Subcutaneous abdominal adipose tissue (tissue), 5 donors: ENCODE measurements around the gene AP4B1.

Experiments
- H3K27ac ChIP-seq: one replicate; pipeline ENCODE4 v1.7.0; 2013; ENCODE audit warnings: low read depth, mild to moderate bottlenecking, inconsistent platforms, low read length, moderate library complexity
- H3K27me3 ChIP-seq, 5 donors: one replicate each; pipeline ENCODE4 v1.7.0; 2013; ENCODE audit warnings: low read length in 5 of 5, inconsistent platforms in 1 of 5; ENCODE audit not compliant: control insufficient read depth in 5 of 5, insufficient read depth in 4 of 5
- H3K36me3 ChIP-seq, 5 donors: one replicate each; pipeline ENCODE4 v1.7.0; 2013; ENCODE audit warnings: low read length in 5 of 5; ENCODE audit not compliant: control insufficient read depth in 5 of 5, insufficient read depth in 5 of 5
- H3K4me1 ChIP-seq, 5 donors: one replicate each; pipeline ENCODE4 v1.7.0; 2013; ENCODE audit warnings: low read length in 5 of 5, mild to moderate bottlenecking in 3 of 5, moderate library complexity in 1 of 5; ENCODE audit not compliant: control insufficient read depth in 5 of 5, insufficient read depth in 5 of 5
- H3K4me3 ChIP-seq, 5 donors: one replicate each; pipeline ENCODE4 v1.7.0; 2013; ENCODE audit warnings: low read length in 5 of 5, low read depth in 1 of 5
- H3K9ac ChIP-seq, 5 donors: one replicate each; pipeline ENCODE4 v1.7.0; 2013; ENCODE audit warnings: low read length in 5 of 5, mild to moderate bottlenecking in 4 of 5, moderate library complexity in 3 of 5
- H3K9me3 ChIP-seq, 5 donors: one replicate each; pipeline ENCODE4 v1.7.0; 2013; ENCODE audit warnings: low read length in 5 of 5; ENCODE audit not compliant: control insufficient read depth in 5 of 5
- donor health status: healthy.
- donor health status: healthy.
- donor health status: healthy.
- donor health status: healthy.
- donor health status: healthy.

The AP4B1 gene

DNA sequence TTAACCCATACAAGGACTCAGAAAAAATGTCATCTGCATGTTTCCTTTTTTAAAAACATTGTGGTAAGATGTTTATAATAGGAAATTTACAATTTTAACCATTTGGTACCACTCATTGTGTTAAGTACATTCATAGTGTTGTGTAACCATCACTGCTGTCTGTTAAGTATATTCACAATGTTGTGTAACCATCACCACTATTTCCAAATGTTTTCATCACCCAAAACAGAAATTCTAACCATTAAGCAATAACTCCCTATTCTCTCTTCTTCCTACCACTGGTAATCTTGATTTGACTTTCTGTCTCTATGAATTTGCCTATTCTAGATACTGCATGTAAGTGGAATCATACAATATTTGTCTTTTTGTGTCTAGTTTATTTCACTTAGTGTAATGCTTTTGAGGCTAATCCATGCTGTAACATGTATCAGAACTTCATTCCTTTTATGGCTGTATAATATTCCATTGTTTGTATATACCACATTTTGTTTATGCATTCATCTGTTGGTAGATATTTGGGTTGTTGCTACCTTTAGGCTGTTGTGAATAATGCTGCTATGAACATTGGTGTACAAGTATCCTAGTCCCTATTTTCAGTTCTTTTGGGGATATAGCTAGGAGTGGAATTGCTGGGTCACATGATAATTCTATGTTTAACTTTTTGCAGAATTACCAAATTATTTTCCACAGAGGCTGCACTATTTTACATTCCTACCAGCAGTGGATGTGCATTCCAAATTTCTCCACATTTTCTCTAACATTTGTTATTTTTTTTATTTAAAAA is 38.6 kb upstream of the AP4B1 start:
- Histone ChIP-seq H3K4me1 (peaks cover 0 to 34% (median 22%) of the 10 kb centered on the region in 5 donors), H3K27ac (no peak overlapping the region), H3K9me3 (no peaks in the 10 kb centered on the region), H3K36me3 (peaks cover 11 to 20% (median 13%) of the 10 kb centered on the region in 5 donors), H3K27me3 (no peaks in the 10 kb centered on the region), H3K9ac (no peak overlapping the region), H3K4me3 (no peak overlapping the region)

DNA sequence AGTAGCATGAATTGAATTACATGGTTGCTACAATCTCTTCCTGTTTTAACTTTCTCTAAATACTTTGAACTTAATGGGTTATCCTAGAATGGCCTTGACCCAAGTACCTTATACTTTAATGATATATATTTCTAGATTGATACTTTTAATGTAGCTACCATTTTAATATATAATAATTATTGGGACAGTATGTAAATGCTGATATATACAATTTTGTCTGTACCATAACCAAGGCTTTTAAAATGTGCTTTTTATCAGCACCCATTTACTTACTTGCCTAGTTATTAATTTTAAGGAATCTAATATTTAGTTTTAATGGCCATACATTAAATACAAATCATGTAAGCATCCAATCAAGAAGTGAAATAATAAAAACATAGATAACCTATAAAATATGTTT is 37.9 kb upstream of the AP4B1 start:
- H3K4me1 ChIP-seq, result peaks cover 0 to 32% (median 17%) of the 10 kb centered on the region in 5 donors
- no peaks in the 10 kb centered on the region for H3K27me3 ChIP-seq
- no peak overlapping the region for H3K27ac ChIP-seq
- no peaks in the 10 kb centered on the region for H3K9me3 ChIP-seq
- H3K9ac ChIP-seq, result no peak overlapping the region
- H3K4me3 ChIP-seq, result no peak overlapping the region
- peaks cover 11 to 20% (median 13%) of the 10 kb centered on the region in 5 donors for H3K36me3 ChIP-seq

DNA sequence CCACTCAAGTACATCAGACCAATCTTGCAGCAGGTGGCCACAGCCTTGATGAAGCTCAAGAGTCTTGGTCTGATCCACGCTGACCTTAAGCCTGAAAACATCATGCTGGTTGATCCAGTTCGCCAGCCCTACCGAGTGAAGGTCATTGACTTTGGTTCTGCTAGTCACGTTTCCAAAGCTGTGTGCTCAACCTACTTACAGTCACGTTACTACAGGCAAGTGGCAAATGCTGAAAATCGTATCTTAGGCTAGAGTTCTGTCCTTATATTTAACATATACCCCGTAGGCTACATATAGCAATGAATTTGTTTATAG is 36.6 kb upstream of the AP4B1 start:
- H3K9ac ChIP-seq, result no peak overlapping the region
- peaks cover 0 to 22% (median 8%) of the 10 kb centered on the region in 5 donors for H3K4me1 ChIP-seq
- no peaks in the 10 kb centered on the region for H3K27me3 ChIP-seq

DNA sequence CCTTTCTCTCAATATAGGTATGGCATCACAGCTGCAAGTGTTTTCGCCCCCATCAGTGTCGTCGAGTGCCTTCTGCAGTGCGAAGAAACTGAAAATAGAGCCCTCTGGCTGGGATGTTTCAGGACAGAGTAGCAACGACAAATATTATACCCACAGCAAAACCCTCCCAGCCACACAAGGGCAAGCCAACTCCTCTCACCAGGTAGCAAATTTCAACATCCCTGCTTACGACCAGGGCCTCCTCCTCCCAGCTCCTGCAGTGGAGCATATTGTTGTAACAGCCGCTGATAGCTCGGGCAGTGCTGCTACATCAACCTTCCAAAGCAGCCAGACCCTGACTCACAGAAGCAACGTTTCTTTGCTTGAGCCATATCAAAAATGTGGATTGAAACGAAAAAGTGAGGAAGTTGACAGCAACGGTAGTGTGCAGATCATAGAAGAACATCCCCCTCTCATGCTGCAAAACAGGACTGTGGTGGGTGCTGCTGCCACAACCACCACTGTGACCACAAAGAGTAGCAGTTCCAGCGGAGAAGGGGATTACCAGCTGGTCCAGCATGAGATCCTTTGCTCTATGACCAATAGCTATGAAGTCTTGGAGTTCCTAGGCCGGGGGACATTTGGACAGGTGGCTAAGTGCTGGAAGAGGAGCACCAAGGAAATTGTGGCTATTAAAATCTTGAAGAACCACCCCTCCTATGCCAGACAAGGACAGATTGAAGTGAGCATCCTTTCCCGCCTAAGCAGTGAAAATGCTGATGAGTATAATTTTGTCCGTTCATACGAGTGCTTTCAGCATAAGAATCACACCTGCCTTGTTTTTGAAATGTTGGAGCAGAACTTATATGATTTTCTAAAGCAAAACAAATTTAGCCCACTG is 36.0 kb upstream of the AP4B1 start:
- no peak overlapping the region for H3K27ac ChIP-seq
- no peaks in the 10 kb centered on the region for H3K9me3 ChIP-seq
- H3K9ac ChIP-seq, result no peak overlapping the region
- H3K27me3 ChIP-seq, result no peaks in the 10 kb centered on the region
- peaks cover 0 to 26% (median 8%) of the 10 kb centered on the region in 5 donors for H3K4me1 ChIP-seq
- no peak overlapping the region for H3K4me3 ChIP-seq
- peaks cover 11 to 20% (median 13%) of the 10 kb centered on the region in 5 donors for H3K36me3 ChIP-seq

More for the DNA sequence above, 36.6 kb upstream of the AP4B1 start:
- H3K27ac ChIP-seq, result no peak overlapping the region
- H3K36me3 ChIP-seq, result peaks cover 11 to 20% (median 13%) of the 10 kb centered on the region in 5 donors
- no peak overlapping the region for H3K4me3 ChIP-seq
- no peaks in the 10 kb centered on the region for H3K9me3 ChIP-seq

DNA sequence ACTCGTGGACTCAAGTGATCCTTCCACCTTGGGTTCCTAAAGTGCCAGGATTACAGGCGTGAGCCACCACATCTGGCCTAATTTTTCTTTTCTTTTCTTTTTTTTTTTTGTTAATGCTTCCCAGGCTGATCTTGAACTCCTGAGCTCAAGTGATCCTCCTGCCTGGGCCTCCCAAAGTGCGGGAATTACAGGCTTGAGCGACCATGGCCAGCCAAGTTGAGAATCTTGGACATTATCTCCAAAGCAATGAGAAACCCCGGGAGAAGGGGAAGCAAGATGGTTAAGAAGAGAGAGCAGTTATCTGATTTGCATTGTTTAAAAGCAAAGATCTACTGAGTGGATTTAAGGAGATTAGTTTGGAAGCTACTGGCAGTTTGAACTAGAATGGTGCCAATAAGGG is 33.6 kb upstream of the AP4B1 start:
- Histone ChIP-seq H3K27ac (no peak overlapping the region), H3K9me3 (peaks cover 0 to 3% (median 0%) of the 10 kb centered on the region in 5 donors), H3K4me3 (no peak overlapping the region), H3K36me3 (peaks cover 7 to 15% (median 13%) of the 10 kb centered on the region in 5 donors), H3K4me1 (peaks cover 0 to 34% (median 11%) of the 10 kb centered on the region in 5 donors), H3K27me3 (no peaks in the 10 kb centered on the region), H3K9ac (no peak overlapping the region)

DNA sequence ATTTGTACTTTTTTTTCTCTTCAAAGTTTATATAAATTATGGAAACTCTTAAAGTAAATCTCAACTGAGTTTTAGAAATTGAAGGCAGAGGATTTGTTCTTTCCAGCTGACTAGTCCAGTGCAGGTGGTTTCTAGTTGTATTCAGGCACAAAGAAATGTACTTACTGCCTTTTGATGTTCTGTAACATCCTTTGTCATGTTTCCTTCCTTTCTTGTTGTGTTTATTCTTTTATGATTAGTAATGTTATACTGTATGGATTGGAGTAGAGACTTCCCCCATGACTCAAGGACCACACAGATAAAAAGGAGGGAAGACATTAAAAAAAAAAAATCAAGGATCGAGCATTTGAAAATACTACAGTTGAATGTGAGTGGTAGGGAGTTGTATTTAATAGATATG is 32.5 kb upstream of the AP4B1 start:
- Histone ChIP-seq H3K27me3 (no peaks in the 10 kb centered on the region), H3K9me3 (peaks cover 0 to 3% (median 0%) of the 10 kb centered on the region in 5 donors), H3K9ac (no peak overlapping the region), H3K4me3 (no peak overlapping the region), H3K4me1 (peaks cover 0 to 44% (median 13%) of the 10 kb centered on the region in 5 donors), H3K27ac (no peak overlapping the region), H3K36me3 (peaks cover 4 to 15% (median 13%) of the 10 kb centered on the region in 5 donors)

DNA sequence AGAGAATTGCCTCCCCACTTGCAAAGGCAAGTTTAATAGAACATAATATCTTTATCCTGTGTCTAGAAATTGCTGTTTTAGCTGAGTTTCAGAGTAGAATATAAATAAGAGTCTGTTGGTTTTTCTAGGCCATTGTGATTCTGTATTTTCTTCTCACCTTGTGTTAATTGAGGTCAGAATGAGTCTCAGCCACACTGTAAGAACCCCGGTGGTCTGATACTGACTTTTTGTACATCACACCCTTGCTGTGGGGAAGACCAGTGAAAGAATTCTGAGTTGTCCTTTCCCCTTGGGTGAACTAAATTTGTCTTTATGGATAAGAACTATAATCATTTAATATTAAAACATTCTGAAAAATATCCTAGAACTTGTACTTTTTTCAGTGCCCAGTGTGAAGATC is 31.4 kb upstream of the AP4B1 start:
- no peak overlapping the region for H3K4me3 ChIP-seq
- no peak overlapping the region for H3K9ac ChIP-seq
- no peak overlapping the region for H3K27ac ChIP-seq
- peaks cover 0 to 9% (median 7%) of the 10 kb centered on the region in 5 donors for H3K36me3 ChIP-seq
- peaks cover 0 to 55% (median 24%) of the 10 kb centered on the region in 5 donors for H3K4me1 ChIP-seq
- peaks cover 0 to 3% (median 0%) of the 10 kb centered on the region in 5 donors for H3K9me3 ChIP-seq
- no peaks in the 10 kb centered on the region for H3K27me3 ChIP-seq

DNA sequence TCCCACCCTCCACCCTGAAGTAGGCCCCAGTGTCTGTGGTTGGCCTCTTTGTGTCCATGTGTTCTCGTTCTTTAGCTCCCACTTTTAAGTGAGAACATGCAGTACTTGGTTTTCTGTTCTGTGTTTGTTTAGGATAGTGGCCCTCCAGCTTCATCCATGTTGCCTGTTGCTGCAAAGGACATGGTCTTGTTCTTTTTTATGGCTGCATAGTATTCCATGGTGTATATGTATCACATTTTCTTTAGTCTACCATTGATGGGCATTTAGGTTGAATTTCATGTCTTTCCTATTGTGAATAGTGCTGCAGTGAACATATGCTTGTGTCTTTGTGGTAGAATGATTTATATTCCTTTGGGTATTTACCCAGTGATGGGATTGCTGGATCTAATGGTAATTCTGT is 30.6 kb upstream of the AP4B1 start:
- Histone ChIP-seq H3K9ac (no peak overlapping the region), H3K27me3 (no peaks in the 10 kb centered on the region), H3K4me1 (peaks cover 0 to 63% (median 31%) of the 10 kb centered on the region in 5 donors), H3K27ac (no peak overlapping the region), H3K9me3 (peaks cover 0 to 3% (median 0%) of the 10 kb centered on the region in 5 donors), H3K4me3 (no peak overlapping the region), H3K36me3 (peaks cover 0 to 1% (median 0%) of the 10 kb centered on the region in 5 donors)

DNA sequence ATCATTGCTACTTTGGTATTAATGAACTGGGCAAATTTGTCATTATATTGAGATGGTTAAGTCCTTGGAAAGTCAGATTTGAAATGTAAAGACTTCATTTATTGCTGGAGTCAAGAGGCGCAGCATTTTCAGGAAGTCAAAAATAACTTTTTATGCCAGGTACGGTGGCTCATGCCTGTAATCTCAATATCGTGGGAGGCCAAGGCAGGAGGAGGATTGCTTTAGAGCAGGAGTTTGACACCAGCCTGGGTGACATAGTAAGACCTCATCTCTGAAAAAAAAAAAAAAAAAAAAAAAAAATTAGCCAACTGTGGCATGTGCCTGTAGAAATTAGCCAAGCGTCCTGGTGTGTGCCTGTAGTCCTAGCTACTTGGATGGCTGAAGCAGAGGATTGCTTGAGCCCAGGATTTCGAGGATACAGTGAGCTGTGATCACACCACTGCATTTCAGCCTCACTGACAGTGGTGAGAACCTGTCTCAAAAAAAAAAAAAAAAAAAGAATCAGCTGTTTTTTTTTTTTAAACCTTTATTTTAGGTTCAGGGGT is 30.0 kb upstream of the AP4B1 start:
- Histone ChIP-seq H3K9me3 (peaks cover 0 to 3% (median 0%) of the 10 kb centered on the region in 5 donors), H3K4me3 (no peak overlapping the region), H3K27ac (no peak overlapping the region), H3K4me1 (peaks cover 0 to 60% (median 33%) of the 10 kb centered on the region in 5 donors), H3K9ac (no peak overlapping the region), H3K36me3 (no peaks in the 10 kb centered on the region), H3K27me3 (no peaks in the 10 kb centered on the region)
